H9 (cell line): Measurements from ENCODE around the gene CCDC33. TPM values are rescaled to one million over a fixed set of nuclear protein-coding genes. Genes with fewer than 3 reads are reported as not detected.

Experiments
- DNase-seq: peaks from one replicate; pipeline ENCODE4 v3.0.0-alpha.2; 2017
- H2AFZ ChIP-seq: one replicate; pipeline ENCODE4 v1.6.1; 2013; ENCODE audit warnings: mild to moderate bottlenecking, low read length, control low read depth, moderate library complexity
- H2AK5ac ChIP-seq: 2 replicates; pipeline ENCODE4 v1.6.1; 2013; ENCODE audit warnings: low read length, control low read depth, mixed read lengths; ENCODE audit not compliant: insufficient read length
- H2BK120ac ChIP-seq: one replicate; pipeline ENCODE4 v1.6.1; 2013; ENCODE audit warnings: low read depth, mild to moderate bottlenecking, low read length, control low read depth, inconsistent platforms; ENCODE audit not compliant: poor library complexity, severe bottlenecking
- H2BK12ac ChIP-seq: 2 replicates; pipeline ENCODE4 v1.6.1; 2013; ENCODE audit warnings: low read length, control low read depth, mixed read lengths, low read depth; ENCODE audit not compliant: insufficient read length
- H2BK15ac ChIP-seq: 2 replicates; pipeline ENCODE4 v1.6.1; 2013; ENCODE audit warnings: low read depth, low read length, control low read depth
- H2BK20ac ChIP-seq: one replicate; pipeline ENCODE4 v1.6.1; 2013; ENCODE audit warnings: low read depth, mild to moderate bottlenecking, low read length, control low read depth, inconsistent platforms; ENCODE audit not compliant: poor library complexity, severe bottlenecking
- H2BK5ac ChIP-seq: 2 replicates; pipeline ENCODE4 v1.6.1; 2013; ENCODE audit warnings: low read length, control low read depth, mixed read lengths; ENCODE audit not compliant: insufficient read length
- H3K14ac ChIP-seq: 2 replicates; pipeline ENCODE4 v1.6.1; 2013; ENCODE audit warnings: low read length, control low read depth; ENCODE audit not compliant: insufficient read depth
- H3K18ac ChIP-seq: 2 replicates; pipeline ENCODE4 v1.6.1; 2013; ENCODE audit warnings: low read depth, mild to moderate bottlenecking, mixed read lengths, low read length, control low read depth; ENCODE audit not compliant: insufficient read length
- H3K23ac ChIP-seq: 2 replicates; pipeline ENCODE4 v1.6.1; 2013; ENCODE audit warnings: low read length, control low read depth, mixed read lengths, low read depth; ENCODE audit not compliant: insufficient read length
- H3K23me2 ChIP-seq: 2 replicates; pipeline ENCODE4 v1.6.1; 2013; ENCODE audit warnings: low read depth, mild to moderate bottlenecking, mixed read lengths, low read length, control low read depth; ENCODE audit not compliant: insufficient read length, poor library complexity, severe bottlenecking
- H3K27ac ChIP-seq: 2 replicates; pipeline ENCODE4 v1.5.1; 2013; ENCODE audit warnings: low read length, control low read depth, mixed read lengths, low read depth; ENCODE audit not compliant: insufficient read length
- H3K27me3 ChIP-seq: 2 replicates; pipeline ENCODE4 v1.6.1; 2013; ENCODE audit warnings: low read length, control low read depth, inconsistent platforms; ENCODE audit not compliant: insufficient read depth
- H3K4ac ChIP-seq: 2 replicates; pipeline ENCODE4 v1.6.1; 2013; ENCODE audit warnings: low read depth, mild to moderate bottlenecking, control low read depth, inconsistent platforms, low read length, moderate library complexity
- H3K4me1 ChIP-seq: 2 replicates; pipeline ENCODE4 v1.6.1; 2013; ENCODE audit warnings: low read length, control low read depth, inconsistent platforms; ENCODE audit not compliant: insufficient read depth
- H3K4me2 ChIP-seq: 2 replicates; pipeline ENCODE4 v1.6.1; 2013; ENCODE audit warnings: low read length, control low read depth, mixed read lengths; ENCODE audit not compliant: insufficient read length, insufficient read depth
- H3K56ac ChIP-seq: 2 replicates; pipeline ENCODE4 v1.6.1; 2013; ENCODE audit warnings: low read depth, mild to moderate bottlenecking, mixed read lengths, low read length, control low read depth; ENCODE audit not compliant: insufficient read length
- H3K79me1 ChIP-seq: 2 replicates; pipeline ENCODE4 v1.6.1; 2013; ENCODE audit warnings: low read depth, mild to moderate bottlenecking, moderate library complexity, low read length, control low read depth, inconsistent platforms; ENCODE audit not compliant: insufficient read depth, poor library complexity, severe bottlenecking
- H3K79me2 ChIP-seq: 2 replicates; pipeline ENCODE4 v1.6.1; 2013; ENCODE audit warnings: low read length, control low read depth, inconsistent platforms; ENCODE audit not compliant: insufficient read depth
- H3K9ac ChIP-seq: 2 replicates; pipeline ENCODE4 v1.6.1; 2013; ENCODE audit warnings: low read length, control low read depth, mixed read lengths; ENCODE audit not compliant: insufficient read length; ENCODE audit errors: extremely low read depth
- H3K9me3 ChIP-seq: one replicate; pipeline ENCODE4 v1.6.1; 2013; ENCODE audit warnings: low read depth, low read length, inconsistent platforms; ENCODE audit not compliant: control insufficient read depth
- H3T11ph ChIP-seq: one replicate; pipeline ENCODE4 v1.6.1; 2013; ENCODE audit warnings: mild to moderate bottlenecking, low read length, control low read depth, inconsistent platforms
- H4K20me1 ChIP-seq: one replicate; pipeline ENCODE4 v1.6.1; 2013; ENCODE audit not compliant: control insufficient read depth, insufficient read length, insufficient read depth
- H4K5ac ChIP-seq: 2 replicates; pipeline ENCODE4 v1.6.1; 2013; ENCODE audit warnings: low read depth, mild to moderate bottlenecking, mixed read lengths, low read length, control low read depth; ENCODE audit not compliant: insufficient read length
- H4K8ac ChIP-seq: replicated peaks from 2 replicates; pipeline ENCODE4 v1.6.1; 2013; ENCODE audit warnings: low read length, control low read depth, mixed read lengths, low read depth; ENCODE audit not compliant: insufficient read length
- H4K91ac ChIP-seq: 2 replicates; pipeline ENCODE4 v1.6.1; 2013; ENCODE audit warnings: low read depth, mild to moderate bottlenecking, moderate library complexity, mixed read lengths, low read length, control low read depth; ENCODE audit not compliant: insufficient read length
- H3K27ac Mint-ChIP-seq, 3 experiments: 2 replicates in 2 of 3; 3 replicates in 1 of 3; pipeline ENCODE4 v1.8.0; 2020 to 2021; ENCODE audit warnings: mixed read lengths in 3 of 3, mild to moderate bottlenecking in 1 of 3, moderate library complexity in 1 of 3
- H3K27me3 Mint-ChIP-seq: 2 replicates; pipeline ENCODE4 v1.8.0; 2021; ENCODE audit warnings: low read depth, mild to moderate bottlenecking, moderate library complexity, mixed read lengths
- H3K36me3 Mint-ChIP-seq, 3 experiments: 2 replicates in 2 of 3; 3 replicates in 1 of 3; pipeline ENCODE4 v1.8.0; 2020 to 2021; ENCODE audit warnings: low read depth in 3 of 3, mixed read lengths in 3 of 3; ENCODE audit not compliant: insufficient read depth in 1 of 3
- H3K4me1 Mint-ChIP-seq, 2 experiments: 2 replicates each; pipeline ENCODE4 v1.8.0; 2020; ENCODE audit warnings: mixed read lengths in 2 of 2
- H3K4me3 Mint-ChIP-seq, 2 experiments: 2 replicates in 1 of 2; 3 replicates in 1 of 2; pipeline ENCODE4 v1.8.0; 2020 to 2021; ENCODE audit warnings: mild to moderate bottlenecking in 2 of 2, mixed read lengths in 2 of 2, moderate library complexity in 1 of 2
- H3K9me3 Mint-ChIP-seq, 2 experiments: 2 replicates in 1 of 2; 3 replicates in 1 of 2; pipeline ENCODE4 v1.8.0; 2020; ENCODE audit warnings: mild to moderate bottlenecking in 2 of 2, mixed read lengths in 2 of 2, moderate library complexity in 1 of 2
- CTCF ChIP-seq: fragments of 200-600 bp; sonication (generic); conservative IDR thresholded peaks from 3 replicates; pipeline ENCODE4 v1.8.0; 2021; ENCODE audit warnings: antibody characterized with exemption, mild to moderate bottlenecking
- WGBS: extraction: QIAGEN DNeasy Blood & Tissue Kit; methylation state at CpG from one replicate; pipeline ENCODE4 v1.1.7; 2013; ENCODE audit warnings: missing lambda C conversion rate, low lambda C conversion rate, mixed read lengths; ENCODE audit not compliant: insufficient read length; ENCODE audit errors: extremely low coverage; 5-methylcytosine and 5-hydroxymethylcytosine counted together
- total RNA-seq: library from RNA; stranded (reverse); gene quantifications from 2 replicates; pipeline ENCODE4 v1.2.1, GENCODE V29; 2021

The CCDC33 gene
- total RNA-seq, 1 experiment from 2014 or later: 4.6 TPM

DNA sequence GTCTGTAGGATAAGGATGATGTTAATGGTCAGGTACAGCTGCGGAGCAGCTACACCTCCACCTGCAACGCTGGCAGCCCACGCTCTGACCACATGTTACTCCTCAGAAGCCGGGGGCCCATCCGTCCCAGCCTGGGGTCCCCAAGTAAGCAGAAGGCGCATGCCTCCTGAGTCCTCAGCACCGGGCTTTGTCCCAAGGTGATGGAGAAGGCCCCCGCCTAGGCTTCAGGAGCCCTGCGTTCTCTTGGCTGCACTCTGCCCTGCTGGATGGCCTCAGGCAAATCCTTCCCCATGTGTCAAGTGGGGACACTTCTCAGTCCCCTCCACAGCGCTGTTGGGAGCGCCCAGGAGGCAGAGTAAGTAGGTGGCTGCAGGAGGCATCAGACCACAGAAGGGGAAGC lies 47.9 kb upstream of the CCDC33 start:
- Histone ChIP-seq H4K5ac (no peak overlapping the region), H3K9me3 (no peaks in the 10 kb centered on the region), H2AK5ac (no peak overlapping the region), H3K79me1 (no peaks in the 10 kb centered on the region), H3K4me1 (no peaks in the 10 kb centered on the region), H2AFZ (no peak overlapping the region), H4K20me1 (no peaks in the 10 kb centered on the region), H2BK5ac (no peak overlapping the region), H3K14ac (no peak overlapping the region; the same call in 1 of the 2 replicates), H3K23ac (no peak overlapping the region), H3K18ac (no peak overlapping the region), H3K4ac (no peak overlapping the region), H3K23me2 (no peaks in the 10 kb centered on the region), H3K56ac (no peak overlapping the region), H2BK12ac (no peak overlapping the region), H3K4me2 (no peak overlapping the region), H3K9ac (no peak overlapping the region), H3K27ac (no peak overlapping the region), H4K91ac (no peak overlapping the region), H4K8ac (no peak overlapping the region), H3T11ph (no peak overlapping the region), H2BK120ac (no peak overlapping the region), H2BK20ac (no peak overlapping the region), H3K79me2 (no peaks in the 10 kb centered on the region), H3K27me3 (no peaks in the 10 kb centered on the region), H2BK15ac (no peak overlapping the region)
- Mint-ChIP-seq H3K27ac (no peak overlapping the region), H3K27me3 (peaks cover 15% of the 10 kb centered on the region), H3K36me3 (no peaks in the 10 kb centered on the region), H3K4me1 (peaks cover 0 to 4% of the 10 kb centered on the region in 2 experiments; a peak in 2 of 4 replicates), H3K4me3 (no peak overlapping the region), H3K9me3 (no peaks in the 10 kb centered on the region)
- no peak for TF ChIP-seq CTCF
- no CpG with 5 or more reads among the region's 11 CpGs for WGBS
- DNase-seq: no peak
